Caki2 (cell line): Measurements from ENCODE around the gene NINJ1. TPM values are rescaled to one million over a fixed set of nuclear protein-coding genes. Genes with fewer than 3 reads are reported as not detected.

Experiments used
- DNase-seq: peaks from one replicate; pipeline ENCODE4 v3.0.0-alpha.2; 2015; ENCODE audit warnings: low read depth
- in situ Hi-C: cut with HindIII; loops from 2 replicates; pipeline ENCODE4 v1.10.0; 2016; ENCODE audit warnings: low sequenced_read_pairs, low pct_unique_long_range_greater_than_20kb, mixed read lengths
- total RNA-seq: library from RNA; depleted of rRNA; stranded (reverse); fragments of >200 nt; shearing (Covaris generic); gene quantifications from 2 replicates; pipeline ENCODE4 v1.2.3, GENCODE V29; 2014; ENCODE audit warnings: low replicate concordance

NINJ1 gene
- total RNA-seq, 1 experiment from 2014 or later: 53.5 TPM

DNA sequence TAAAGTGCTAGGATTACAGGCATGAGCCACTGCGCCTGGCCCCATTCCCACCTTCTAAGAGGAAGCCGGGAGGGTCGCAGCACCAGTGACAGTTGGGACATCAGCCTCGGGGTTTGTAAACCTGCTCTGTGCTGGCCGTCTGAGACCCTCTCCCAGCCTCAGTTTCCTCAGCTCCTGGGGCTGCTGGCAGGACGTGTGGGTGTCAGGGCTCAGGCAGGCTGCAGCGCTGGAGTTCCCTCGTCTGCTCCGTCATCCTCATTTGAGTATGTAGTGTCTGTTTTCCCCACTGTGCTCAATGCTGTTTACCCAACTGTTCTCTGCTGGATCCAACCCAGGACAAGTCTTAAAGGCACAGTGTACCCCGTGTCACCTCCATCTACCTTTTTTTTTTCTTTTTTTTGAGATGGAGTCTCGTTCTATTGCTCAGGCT is 2.0 kb upstream of the NINJ1 start:
- no peak for DNase-seq
- in situ Hi-C loops: no loop called here

- DNase-seq: no peak
- in situ Hi-C loops: no loop called here
Measured at GRCh38 chr9:93134740-93135444, 841 bp upstream of the NINJ1 start.

- in situ Hi-C loops: no loop called here
- peak; percentile 55 for DNase-seq
Measured at GRCh38 chr9:93133681-93134014, 403 bp downstream of the NINJ1 start.

DNA sequence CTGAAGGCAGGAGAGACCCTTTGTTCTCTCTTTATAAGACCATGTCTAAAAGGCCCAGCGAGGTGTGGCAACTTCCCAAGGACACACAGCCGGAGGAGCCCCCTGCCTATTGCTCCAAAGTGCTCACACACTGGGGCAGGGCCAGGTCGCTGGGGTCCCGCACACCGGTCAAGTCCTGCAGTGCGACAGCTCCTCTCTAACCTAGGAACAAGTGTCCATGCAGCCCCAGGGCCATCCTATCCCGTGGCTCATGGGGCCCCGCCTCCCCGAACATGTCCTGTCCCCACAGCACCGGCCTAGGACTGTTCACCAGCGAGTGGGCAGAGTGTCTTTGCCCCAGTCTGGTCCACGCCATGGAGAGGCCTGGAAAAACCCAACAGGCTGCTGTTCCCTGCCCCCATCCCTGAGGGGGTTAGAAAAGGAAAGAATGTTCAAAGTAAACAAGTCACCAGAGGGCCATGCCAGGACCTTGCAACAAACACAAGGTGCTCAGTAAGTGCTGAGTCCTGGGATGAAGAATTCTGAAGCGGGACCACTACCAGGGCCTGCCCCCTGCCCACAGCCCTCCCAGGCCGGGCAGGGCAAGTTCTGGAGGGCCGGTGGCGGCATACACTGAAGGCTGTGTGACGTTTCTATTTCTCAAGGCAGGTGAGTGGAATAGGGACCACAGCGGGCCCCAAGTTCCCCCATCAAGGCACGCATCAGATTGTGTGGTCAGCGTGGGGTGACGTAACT is 938 bp downstream of the NINJ1 start:
- DNase-seq: no peak
- in situ Hi-C loops: no loop called here

DNA sequence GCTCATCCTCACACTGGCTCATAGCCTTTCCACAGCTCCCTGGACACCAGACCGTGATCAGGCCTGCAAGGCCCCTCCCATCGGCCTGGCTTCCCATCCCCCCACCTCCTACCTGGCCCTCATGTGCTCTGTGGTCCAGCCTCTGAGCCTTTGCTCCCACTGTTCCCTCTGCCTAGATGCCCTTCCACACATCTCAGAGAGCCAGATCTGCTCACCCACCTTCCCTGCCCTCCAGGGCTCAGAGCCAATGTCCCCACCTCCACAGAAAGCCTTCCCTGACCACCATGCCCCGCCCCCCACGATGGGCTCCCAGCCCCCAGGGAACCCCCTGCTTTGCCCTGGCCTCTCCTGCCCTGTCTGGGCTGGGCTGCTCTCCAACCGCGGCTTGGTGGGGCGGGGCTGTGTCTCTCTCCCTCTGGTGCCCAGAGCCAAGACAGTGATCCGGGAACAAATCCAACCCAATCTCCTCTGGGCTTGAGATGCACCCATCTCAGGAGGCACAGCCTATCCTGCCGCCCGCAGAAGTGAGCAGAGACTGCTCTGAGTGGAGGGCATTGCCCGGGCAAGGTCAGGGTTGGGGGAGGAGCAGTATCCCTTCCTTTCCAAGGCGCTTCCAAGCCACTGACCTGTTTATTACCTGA is 1.6 kb downstream of the NINJ1 start:
- in situ Hi-C loops: no loop called here
- DNase-seq: peak; percentile 26

GRCh38 chr9:93131599-93132286 is 2.3 kb downstream of the NINJ1 start:
- no peak for DNase-seq
- in situ Hi-C loops: no loop called here

- in situ Hi-C loops: no loop called here
- DNase-seq: no peak
Measured at GRCh38 chr9:93130861-93131481, 3.1 kb downstream of the NINJ1 start.

DNA sequence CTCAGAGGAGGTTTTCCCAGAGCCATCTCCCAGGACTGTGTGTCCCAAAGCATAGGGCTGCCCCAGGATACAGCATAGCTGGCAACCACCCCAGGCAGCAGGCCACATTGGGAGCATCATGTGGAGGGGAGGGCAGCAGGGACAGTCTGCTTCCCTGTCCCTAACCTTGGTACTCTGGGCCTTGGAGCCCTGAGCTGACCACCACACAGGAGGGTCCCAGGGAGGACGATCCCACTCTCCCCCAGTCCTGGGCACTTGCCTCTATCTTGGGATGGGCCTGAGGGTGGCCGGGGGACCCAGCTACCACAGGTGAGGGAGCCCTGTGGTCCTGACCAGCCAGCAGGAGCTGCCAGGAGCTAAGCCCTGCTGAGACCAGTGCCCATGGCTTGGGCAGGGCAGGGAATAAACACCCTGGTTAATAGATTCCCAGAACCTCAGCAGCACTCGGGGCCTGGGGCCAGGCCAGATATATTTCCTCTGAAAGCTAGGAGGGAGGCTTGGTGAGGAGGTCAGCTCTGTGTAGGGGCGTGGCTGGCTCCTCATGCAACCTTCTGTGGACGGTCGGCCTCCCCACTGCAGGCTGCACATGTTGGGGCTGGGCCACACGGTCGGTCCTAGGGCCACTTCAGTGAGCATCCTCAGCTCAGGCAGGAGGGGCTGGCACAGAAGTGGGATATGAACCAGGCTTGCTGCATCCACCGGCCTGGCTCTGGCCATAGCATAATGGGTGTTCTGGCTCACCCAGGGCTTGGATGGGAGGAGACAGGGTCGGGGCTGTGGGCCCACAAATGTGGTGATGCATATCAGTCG is 4.2 kb downstream of the NINJ1 start:
- no peak for DNase-seq
- in situ Hi-C loops: no loop called here

- no peak for DNase-seq
- in situ Hi-C loops: no loop called here
Measured at GRCh38 chr9:93129286-93129685, 4.8 kb downstream of the NINJ1 start.

DNA sequence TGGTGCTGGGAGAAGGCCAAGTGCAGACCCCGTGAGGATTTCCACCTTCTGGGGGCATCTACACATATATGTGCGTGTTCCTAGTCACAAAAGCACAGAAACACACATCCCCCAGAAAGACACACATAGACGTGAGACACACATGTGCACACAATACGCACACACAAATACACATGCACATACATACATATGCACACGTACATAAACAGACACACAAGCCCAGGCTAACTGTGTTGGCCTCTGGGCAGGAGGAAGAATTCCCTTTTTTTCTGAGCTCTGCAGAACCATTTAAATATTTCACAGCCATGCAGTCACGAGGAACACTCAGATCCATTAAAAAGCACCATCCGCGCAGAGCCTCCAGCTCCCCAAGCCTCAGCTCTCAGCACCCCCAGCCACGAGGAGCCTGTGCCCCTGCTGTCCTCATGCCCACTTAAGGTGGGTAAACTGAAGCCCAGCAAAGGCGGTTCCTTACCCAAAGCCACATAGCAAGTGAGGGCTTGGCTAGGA is 5.3 kb downstream of the NINJ1 start:
- no peak for DNase-seq
- in situ Hi-C loops: no loop called here

DNA sequence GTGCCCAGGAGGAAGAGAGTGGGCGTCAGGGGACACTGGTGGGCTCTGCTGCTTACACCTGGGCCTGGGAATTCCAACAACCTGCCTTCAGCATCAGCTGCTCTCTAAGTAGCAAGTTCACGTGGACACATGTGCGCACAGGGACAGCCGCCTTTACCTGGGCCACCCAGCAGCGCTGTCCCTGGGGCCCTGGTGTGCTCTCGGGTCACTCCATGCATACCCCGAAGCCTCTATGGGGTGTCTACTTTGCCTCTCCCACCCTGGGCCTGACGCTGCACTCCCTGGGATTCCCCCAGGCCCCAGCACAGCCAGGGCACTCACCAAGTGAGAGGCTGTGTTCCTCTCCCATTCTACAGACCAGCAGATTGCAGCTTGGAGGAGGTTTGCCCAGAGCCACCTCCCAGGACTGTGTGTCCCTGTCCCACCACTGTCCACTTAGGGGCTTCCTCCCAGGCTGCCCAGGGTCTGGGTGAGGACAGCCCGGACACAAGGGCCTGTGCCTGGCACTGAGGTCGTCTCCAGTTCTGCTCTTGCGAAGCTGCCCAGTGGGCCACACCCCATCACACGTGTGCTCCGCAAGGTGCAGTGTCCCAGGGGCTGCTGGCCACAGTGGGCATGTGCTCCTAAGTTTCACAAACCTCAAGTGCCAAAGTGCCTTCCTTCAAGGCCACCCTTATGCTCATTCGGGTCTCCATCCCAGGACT is 5.9 kb downstream of the NINJ1 start:
- no peak for DNase-seq
- in situ Hi-C loops: no loop called here

DNA sequence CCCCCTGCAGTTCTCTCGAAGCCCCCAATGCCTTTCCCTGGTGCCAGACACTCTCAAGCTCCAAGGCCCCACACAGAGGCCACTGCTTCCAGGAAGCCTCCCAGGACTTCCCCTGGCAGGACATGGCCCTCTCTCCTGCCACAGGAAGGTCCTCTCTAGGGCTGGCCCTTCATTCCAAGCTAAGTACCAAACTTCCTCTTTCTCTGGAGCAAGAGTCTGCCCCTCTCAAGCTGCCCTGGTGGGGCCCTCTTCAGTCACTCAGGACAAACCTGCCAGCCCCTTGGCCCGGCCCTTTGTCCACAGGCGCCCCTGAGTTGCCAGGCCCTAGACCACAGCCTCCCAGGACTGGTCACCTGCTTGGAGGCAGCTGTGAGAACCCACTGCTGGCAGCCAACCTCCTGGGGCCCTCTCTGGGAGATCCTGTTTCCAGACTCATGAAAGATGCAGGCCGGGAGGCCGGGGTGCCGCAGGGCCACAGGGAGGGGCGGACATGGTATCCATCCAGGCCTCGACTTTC is 6.6 kb downstream of the NINJ1 start:
- DNase-seq: no peak
- in situ Hi-C loops: no loop called here

DNA sequence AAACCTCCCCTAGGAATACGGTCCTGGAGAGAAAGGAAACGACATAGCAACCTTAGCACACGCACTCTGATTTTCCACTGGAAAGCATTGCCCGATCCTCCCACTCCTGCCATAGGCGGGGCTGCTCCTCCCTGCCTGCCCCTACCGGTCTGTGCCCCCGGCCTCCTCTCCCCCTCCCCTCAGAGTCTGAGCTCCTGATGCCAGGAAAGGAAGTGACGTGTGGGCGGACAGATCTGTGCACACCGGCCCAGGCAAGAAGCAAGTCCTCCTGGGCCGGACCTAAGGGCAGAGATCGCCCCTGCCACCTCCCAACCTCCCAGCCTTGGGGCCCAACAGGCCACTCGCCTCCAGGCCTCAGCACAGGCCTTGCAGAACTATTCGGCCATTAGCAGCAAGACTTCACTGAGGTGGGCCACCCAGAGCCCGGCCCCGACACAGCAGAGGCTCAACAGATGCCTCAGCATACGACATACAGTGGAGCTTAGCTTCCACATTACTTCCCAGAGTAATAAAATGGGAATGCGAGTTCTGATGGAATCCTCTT is 7.2 kb downstream of the NINJ1 start:
- in situ Hi-C loops: no loop called here

DNA sequence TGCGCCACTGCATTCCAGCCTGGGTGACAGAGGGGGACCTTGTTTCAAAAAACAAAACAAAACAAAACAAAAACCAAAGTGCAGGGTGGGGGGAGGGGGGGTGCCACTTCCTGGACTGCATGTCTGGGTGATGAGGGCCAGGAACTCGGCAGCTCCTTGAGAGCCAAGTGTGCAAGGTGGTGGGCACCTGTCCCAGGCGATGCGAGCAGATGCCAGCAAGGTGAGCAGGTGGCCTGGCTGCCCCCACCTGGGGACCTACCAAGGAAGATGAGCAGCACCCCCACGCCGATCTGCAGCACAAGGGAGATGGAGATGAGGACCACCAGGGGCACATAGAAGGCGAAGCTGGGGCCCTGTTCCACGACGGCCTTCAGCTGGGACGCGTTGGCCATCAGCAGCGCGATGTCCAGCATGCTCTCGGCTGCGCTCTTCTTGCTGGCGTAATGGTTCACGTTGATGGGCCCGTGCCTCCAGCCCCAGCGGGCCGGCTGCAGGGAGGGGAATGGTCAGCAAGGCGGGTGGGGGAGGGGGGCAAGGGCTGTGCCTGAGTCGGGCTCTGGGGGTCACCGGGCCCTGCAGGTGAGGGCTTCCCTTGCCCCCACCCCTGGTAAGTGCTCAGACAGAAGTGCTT is 7.8 kb downstream of the NINJ1 start:
- no peak for DNase-seq
- in situ Hi-C loops: no loop called here

More for the DNA sequence above, 7.2 kb downstream of the NINJ1 start:
- no peak for DNase-seq

DNA sequence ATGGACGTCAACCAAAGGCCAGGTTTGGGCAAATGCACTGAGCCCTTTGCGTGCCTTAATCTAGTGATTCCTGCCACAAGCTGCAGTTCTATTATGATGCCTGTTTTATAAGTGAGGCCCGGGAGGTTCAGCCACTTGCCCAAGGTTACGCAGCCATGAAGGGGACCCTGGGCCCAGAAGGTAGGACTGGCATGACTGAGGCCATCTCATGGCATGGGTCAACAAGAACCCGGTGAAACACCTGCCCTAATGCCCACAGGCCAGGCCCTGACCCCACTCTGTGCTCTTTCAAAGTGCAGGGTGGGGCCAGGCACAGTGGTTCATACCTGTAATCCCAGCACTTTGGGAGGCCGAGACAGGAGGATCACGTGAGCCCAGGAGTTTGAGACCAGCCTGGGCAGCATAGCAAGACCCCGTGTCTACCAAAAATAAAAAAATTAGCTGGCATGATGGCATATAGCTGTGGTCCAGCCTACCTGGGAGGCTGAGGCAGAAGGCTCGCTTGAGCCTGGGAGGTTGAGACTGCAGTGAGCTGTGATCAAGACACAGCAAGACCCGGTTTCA is 8.6 kb downstream of the NINJ1 start:
- DNase-seq: no peak
- in situ Hi-C loops: no loop called here

DNA sequence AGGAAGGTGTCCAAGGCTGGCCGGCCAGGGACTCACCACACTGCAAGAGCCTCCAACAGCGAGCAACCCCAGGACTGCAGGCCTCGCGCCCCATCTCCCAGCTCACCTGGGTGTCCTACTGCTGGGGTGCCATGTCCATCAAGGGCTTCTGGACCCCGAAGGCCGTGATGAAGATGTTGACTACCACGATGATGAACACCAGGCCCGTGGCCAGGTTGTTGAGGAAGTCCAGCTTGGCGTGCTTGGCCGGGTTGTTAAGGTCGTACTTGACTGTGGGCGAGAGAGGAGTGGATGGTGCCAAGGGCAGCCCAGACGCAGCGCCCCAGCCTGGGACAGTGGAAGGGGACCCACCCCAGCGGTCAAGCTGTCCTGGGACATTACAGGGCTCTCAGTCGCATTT is 9.3 kb downstream of the NINJ1 start:
- in situ Hi-C loops: no loop called here
- DNase-seq: no peak
